ENCODE results near the gene ABLIM2.

The ABLIM2 gene

DNA sequence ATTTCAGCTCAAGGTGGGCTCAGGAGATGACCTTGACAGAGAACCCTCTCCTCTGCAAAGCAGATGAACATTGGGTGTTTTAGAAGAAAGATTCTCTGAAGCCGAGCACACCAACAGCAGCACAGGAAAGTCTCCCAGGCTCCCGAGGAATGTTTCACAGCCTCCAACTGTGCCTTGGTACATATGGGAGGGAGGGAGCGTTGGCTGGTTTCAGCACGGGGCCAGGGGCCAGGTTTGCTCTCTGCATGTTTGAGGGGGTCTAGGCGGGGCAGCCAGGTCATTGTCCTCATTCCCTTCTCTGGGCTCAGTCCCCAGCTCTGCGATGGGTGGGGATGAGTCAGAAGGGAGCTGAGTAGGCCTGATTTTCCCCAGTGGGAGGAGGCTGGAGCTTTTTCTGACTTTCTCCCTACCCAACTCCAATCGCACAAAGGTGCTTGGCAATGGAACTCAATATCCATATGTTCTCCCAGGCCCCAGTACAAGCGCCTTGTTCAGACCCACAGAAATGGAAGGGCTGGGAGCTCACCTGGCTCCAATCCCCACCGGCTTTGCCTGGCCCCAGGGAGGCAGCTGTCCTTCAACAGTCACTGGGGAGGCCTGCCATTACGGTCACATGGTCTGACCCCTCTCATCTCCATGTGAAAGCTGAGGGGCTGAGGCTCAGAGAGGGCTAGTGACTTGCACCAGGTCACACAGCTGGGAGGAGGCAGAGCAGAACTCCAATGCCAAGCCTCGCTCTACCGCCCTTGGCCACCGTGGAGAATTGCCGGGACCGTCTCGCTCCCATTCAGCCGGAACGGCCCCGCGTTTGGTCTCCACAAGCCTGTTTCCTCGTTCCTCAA, 110.6 kb downstream of the ABLIM2 start:
- DNase-seq (ENCODE audit: low read depth): no peak

DNA sequence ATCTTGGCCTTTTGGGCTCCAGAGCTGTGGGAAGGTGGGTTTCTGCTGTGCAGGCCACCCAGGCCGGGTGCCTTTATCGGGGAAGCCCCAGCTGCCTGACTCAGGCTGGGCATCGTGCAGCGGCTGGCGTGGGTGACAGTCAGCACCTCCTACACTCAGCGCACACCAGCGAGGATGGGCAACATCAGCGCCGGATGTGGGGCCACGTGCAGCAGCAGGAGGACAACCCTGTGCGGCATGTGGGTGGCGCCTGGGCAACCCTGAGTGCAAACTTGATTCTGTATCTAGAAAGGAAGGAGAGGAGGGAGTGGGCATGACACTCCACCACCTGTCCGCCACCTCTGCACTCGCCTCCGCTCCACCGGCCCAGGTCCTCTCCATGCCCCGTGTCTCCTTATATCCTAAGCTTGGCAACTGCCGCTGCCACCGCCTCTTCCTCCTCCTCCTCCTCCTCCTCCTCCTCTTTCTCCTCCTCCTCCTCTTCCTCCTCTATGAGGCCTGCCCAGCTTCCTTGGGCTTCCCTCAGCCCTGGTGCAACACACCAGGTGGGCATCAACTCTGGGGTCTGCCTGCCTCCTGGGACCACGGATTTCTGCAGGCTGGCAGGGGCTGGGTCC, 111.6 kb downstream of the ABLIM2 start:
- DNase-seq (ENCODE audit: low read depth): no peak

DNA sequence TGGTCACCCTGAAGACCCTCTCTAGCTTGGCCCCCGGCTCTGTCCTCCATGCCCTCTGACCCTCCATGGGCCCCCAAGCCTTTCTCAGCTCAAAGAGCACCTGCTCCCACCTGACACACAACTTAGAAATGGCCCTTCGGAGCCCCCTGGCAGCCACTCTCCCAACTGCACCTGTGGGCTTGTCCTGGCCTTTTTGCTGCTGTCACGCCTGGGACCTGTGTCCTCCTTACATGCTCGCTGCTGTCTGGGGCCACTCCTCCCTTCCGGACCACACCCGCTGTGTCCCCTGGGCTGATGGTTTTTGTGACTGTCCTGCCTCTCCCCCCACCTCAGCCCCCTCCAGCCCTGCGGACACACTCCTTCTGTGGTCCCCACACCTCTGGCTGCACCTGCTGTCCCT, 112.7 kb downstream of the ABLIM2 start:
- DNase-seq (ENCODE audit: low read depth): no peak

DNA sequence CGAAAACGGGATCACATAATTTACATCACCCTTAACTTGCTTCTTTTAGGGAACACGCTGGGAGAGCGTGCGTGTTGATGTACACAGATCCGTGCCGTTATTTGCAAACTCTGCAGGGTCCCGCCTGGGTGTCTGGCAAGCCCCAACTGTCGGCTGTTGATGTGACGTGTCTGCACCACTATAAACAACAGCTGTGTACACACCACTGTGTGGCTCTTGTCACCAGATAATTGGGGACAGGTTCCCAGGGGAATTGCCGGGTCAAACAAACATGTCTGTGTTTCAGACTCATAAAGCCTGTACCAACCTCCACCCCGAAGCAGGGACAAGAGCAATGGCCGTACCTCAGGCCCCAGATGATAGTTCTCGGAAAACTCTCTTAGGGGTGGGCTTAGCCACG, 113.9 kb downstream of the ABLIM2 start:
- DNase-seq (ENCODE audit: low read depth): no peak

DNA sequence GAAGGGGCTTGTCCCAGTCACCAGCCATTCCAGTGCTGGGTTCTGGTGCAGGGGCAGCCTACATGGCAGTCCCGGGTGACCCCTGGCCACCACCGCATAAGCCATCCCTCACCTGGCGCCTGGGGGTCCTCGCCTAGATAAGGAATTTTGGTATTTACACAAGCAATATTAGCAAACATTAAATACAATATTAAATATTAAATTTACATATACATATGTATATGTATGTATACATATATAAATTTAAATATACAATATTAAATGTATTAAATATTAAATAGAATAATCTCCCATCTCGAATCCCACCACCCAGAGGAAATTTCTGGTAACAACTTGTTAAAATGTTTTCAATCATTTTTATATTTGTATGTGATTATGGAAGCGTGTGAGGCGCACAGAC, 114.4 kb downstream of the ABLIM2 start:
- DNase-seq (ENCODE audit: low read depth): no peak

DNA sequence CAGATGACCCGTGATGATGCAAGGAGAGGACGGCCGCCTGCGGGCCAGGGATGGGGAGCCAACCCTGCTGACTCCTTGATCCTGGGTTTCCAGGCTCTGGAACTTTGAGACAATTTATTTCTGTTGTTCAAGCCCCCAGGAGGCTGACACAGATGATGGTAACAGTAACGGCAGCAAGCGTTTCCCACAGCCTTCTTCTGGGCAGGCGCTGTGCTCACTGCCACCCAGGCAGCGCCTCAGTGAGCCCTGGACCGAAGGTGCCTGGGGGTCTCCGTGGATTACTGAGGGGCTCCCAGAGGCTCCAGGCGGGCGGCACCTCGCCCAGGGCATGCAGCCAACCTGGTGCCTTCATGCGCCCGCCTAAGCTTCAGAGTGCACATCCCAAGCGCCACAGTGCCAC, 115.0 kb downstream of the ABLIM2 start:
- DNase-seq (ENCODE audit: low read depth): no peak

DNA sequence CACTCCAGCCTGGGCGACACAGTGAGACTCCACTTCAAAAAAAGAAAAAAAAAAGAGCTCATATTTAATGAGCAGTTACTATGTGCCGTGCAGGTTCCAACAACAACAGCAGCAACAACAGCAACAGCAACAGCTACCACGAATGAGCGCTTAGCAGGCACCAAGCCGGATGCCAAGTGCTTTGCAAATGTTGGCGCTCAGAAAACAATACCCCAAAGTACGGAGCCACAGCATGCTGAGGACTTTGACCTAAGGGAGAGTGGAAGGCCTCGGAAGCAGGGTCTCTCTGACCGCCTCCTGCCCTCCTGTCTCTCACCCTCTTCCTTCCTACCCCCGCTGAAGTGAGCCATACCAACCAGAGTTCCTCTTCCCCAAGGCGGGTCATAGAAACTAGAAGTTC, 116.7 kb downstream of the ABLIM2 start:
- no peak for DNase-seq (ENCODE audit: low read depth)

DNA sequence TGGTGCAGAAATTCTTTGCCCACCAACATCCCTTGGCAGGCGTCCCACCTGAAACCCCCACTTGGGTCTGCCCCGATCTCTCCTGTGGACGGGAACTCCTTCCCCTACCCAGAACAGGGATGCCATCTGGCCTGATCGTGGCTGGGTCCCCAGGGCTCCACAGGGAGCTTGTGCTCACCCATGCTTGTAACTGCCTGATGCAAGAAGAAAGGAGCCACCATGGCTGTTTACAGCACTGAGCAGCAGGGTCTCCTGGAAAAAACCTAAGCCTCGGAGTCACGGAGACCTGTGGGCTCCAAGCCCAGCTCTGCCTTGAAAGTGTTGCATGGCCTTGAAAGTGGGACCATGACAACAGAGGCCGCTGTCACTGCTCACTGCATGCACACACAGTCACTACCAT, 117.4 kb downstream of the ABLIM2 start:
- DNase-seq (ENCODE audit: low read depth): no peak

DNA sequence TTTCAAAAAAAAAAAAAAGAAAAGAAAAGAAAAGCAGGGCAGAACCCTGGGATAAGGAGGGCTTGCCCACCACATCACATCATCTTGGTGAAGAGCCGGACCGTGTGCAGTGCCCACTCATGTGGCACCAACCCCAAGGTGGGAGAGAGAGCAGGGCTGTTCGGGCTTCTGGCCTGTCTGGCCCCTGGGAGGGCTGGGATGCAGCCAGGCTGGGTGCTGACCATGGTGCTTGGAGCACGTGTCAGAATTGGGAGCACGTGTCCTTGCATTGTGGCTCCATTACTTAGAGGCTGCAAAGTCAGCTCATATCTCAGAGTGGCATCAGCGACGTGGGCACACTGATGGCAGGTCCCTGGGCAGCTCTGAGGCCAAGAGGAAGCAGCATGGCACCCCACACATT, 118.0 kb downstream of the ABLIM2 start:
- DNase-seq (ENCODE audit: low read depth): no peak

DNA sequence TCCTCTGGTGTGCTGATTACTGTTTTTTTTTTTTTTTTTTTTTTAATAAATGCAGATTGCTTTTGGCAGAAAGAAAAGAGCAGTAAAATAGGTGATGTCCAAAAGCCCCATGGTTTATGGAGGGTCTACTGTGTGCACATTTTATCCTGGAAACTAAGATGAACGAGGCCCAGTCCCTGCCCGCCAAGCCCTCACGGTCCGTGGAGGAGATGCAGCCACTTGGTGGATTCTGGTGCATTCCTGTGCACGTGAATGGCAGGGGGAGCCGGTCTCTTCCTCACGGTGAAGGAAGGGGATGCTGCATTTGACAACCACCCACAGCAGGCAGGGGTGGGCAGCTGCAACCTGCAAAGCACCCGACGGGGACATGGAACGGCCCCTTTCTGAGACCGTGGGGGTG, 118.8 kb downstream of the ABLIM2 start:
- DNase-seq (ENCODE audit: low read depth): no peak

DNA sequence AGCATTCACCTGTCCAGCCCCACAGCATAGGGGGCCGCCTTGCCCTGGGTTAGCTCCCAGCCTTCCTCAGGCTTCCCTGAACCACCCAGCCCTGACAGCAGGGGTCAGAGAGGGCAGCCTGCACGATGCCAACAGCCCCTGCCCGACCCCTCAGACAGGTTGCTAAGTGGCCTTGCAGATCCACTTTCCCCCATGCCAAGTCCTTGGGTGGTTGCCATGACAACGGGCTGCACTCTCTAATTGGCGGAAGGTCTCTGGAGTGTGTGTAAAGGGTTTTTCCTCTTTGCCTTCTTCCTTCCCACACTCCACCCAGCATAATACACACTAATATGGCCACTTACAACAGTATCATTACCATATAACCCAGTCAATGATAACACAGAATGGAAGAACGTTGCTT, 119.3 kb downstream of the ABLIM2 start:
- no peak for DNase-seq (ENCODE audit: low read depth)

DNA sequence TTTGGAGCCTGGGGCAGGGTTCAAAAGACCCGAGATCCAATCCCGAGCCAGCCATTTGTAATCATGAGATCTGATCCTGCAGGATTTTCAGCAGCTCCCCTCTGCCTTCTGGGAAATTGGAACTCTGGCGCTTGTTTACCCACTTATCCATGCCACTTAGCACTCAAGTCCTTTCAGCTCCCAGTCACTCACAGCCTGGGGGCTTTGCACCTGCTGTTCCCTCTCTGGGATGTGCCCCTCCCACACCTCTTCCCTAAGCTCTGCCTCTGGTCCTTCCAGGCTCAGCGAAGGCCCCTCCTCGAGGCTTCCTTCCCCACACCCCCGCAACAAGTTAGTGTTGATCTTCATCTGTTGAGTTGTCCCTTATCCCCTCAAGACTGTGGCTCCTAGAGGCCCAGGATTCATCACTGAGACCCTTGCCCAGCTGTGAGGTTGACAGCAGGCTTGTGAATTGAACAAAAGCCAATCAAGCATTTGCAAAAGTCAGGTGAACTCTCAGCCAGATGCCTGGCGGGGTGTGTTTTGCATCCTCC, 119.8 kb downstream of the ABLIM2 start:
- no peak for DNase-seq (ENCODE audit: low read depth)

DNA sequence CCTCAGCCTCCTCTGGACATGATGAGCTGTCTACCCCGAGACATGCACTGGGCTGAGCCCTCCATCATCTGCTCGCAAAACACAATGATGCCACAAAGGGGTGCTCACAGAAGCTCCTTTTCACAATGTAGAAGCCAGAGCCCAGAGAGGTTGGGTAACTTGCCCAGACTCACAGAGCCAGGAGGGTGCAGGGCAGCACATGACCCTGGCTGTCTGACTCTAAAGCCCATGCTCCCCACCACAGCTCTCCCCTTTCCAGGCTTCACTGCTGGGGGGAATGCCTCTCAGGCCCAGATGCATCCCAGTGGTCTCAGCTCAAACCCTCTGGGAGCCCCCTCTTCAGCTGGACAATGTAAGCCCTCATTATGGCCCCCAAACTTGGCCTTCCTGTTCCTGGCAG, 120.5 kb downstream of the ABLIM2 start:
- DNase-seq (ENCODE audit: low read depth): no peak

DNA sequence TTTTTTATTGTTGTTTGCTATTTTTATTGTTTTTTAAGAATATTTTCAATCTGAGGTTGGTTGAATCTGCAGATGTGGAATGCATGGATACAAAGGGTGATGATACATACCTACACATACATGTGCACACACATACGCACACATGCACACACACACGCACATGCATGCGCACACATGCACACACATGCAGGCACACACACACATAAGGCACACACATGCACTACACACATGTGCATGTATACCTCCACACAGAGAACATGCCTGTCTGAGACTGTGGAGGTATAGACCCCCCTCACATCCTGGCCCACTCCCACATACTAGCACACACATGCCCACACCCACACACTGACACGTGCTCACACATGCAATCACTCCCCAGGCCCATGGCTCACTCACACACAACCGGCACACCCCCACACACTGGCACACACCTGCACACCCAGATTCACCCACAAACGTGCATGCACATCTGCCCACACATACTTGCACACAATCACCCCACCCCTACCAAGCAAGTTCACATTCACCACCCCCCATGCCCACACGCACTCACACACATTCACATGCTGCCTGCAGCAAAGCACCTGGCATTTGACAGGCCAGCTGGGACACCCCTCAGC, 121.4 kb downstream of the ABLIM2 start:
- no peak for DNase-seq (ENCODE audit: low read depth)

DNA sequence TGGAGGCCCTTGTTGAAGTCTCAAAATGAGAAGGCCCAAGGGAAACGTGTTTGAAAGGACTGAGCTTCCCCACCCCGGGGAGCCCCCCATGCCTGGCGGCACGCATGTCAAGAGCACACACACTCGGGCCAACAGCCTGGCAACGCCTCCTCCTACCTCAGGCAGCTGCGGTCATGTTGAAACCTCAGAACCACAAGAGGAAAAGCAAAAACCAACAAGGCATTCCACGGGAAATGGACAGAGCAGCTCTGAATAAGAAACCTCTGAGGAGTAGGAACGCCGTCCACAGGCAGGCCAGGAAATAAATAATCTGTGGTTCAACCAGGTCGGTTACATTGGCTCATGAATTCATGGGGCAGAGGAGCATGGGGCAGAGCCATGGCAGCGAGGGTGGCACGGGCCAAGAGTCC, 123.2 kb downstream of the ABLIM2 start:
- peak; percentile 50 for DNase-seq (ENCODE audit: low read depth)

DNA sequence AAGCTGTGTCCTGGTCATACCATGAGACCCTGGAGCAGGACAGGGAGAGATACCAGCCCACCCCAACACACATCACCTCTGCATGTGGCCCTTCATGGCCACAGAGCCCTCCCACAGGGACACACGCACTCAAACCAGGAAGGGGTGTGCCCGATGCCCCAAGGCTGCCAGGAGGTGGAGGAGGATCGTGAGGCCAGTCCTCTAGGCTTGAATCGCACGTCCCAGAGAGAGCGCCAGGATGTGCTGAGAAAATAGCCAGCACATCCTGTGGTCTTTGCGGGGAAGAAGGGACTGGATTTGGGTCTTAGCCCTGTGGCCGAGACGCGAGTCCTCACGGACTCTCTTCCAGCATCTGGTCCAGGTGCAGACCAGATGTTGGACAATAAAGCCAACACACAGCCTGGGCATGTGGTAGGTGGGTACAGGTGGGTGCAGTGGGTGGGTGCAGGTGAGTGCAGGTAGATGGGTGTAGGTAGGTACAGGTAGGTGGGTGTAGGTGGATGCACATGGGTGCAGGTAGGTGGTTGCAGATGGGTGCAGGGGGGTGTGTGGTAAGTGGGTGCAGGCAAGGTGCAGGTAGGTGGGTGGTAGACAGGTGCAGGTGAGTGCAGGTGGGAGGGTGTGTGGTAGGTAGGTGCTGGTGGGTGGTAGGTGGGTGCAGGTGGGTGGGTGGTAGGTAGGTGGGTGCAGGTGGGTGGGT, 124.6 kb downstream of the ABLIM2 start:
- no peak for DNase-seq (ENCODE audit: low read depth)

DNA sequence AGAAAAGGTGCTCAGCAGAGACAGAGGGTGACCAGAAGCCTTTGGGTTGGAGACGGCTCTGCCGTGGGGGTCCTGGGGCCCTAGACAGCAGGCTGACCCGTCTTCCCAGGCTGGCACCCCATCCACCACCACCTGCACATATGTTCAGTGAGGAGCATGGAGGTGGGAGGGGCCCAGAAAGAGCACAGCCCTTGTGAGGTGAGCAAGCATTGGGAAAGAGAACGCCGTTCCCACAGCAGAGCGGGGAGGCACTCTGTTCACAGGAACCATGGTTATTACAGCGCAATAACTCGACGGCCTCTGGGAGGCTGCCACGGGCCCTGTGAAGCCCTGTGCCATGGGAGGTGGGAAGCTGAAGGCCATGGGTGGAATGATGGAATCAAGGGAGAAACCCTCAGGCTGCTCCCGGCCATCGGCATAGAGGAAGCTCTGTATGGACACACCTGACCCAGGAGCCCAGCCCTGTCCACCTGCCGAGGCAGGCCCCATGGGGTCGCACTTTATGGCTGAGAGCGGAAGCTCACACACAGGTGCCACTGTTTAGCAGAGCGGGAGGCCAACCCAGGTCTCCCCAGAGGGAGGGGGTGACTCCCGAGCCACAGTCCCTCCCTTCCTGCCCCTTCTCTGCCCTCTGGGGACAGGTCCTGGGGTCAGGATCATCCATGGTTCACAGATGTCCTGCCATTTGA, 125.4 kb downstream of the ABLIM2 start:
- DNase-seq (ENCODE audit: low read depth): no peak

DNA sequence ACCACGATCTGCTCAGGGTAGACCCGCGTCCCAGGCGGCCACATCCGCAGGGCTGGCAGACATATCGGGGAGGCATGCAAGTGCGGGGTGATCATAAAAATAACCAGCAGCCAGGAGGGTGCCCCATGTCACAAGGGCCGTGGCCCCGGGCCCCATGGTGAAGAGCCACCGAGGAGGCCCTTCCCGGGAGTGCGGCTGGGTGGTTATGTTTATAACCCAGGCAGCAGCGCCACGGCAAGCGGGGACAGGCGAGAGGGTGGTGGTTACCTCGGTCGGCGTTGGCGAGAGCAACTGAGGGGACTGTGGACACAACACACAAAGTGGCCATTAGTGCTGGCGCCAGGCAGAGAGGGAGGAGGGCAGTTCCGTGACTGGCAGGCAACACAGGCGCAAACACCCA, 126.2 kb downstream of the ABLIM2 start:
- no peak for DNase-seq (ENCODE audit: low read depth)

DNA sequence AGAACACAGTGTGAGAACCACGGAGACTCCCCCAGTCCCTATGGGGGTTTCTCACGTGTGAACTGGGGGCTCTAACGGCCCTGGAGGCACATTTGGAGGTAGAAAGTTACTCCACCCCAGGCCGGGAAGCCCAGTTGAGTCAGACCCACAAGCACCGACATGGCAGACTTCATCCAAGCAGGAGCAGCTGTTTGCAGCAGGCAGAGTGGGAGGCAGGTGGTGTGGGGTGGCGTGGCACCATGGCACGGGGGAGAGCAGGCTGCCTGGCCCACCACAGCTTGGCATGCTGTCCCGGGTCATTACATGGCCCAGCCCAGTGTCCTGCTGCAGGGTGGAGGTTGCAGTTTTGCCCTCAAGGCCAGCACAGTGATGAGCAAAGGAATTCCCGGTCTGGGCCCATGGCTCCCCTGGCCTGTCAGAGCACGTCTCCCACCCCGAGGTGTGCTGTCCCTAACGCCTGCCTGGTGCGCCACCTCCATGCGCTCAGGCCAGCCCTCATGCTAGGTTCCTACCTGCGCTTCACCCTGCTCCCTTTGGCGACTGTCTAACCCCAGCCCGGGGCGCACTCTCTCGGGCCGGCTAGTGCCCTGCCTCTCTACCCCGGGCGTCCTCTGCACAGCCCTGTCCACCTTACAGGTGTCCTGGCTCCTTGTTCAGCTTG, 128.4 kb downstream of the ABLIM2 start:
- DNase-seq (ENCODE audit: low read depth): no peak

DNA sequence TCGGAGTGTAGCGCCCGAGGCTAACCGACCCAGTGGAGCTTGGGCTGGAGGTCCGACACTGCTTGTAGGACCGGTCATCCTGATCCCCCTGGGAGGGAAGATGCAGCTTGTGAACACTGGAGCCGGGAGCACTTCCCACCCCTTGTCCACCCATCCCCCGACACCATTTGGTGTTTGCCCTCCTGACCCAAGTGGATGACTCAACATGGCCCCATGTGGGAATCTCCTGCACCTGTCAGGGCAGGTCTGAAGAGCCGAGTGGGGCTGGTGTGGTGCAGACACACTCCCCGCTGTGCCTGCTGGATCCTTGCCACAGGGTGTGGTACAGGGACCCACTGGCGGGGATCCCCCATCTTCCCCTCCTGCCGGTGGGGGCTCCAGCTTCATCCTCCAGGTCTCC, 128.9 kb downstream of the ABLIM2 start:
- DNase-seq (ENCODE audit: low read depth): no peak

DNA sequence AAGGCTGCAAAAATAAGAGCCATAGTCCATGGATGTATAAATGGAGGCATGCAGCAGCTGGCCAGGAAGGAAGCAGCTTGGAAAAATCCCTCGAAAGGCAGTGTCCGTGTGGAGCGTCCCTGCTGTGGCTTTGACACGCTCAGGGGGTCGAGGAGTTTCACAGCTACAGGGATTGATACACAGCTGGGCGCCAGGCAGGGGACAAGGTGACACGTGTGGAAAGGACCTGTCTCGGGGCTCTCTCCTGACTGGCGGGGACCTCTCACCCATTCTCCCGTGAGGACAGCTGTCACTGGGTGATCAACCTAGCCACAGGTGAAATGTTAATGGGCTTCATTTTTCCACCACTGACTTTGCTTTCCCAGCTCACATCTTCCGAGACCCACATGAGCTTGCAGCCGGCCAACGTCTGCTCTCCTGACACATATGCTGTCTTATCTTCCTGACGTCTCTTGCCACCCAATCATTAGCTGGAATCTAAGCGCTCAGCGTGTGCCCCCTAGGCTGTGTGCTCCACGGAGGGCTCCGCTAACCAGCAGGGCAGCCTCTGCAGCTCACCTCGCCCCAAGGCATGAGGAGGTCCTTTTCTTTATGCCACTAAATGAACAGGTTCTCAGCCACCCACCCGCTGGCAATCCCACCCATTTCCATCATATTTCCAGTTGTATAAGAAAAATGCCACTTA, 129.6 kb downstream of the ABLIM2 start:
- no peak for DNase-seq (ENCODE audit: low read depth)
